HG03095 (cell line): Measurements from ENCODE around the gene MNT.
"Not testable (repeated sequence)": the region's sequence is repeated elsewhere in the genome, so short reads cannot be mapped to it uniquely, and the experiment has no call there.

ENCODE experiments used
- ATAC-seq: cut with Tn5 transposase; IDR thresholded peaks from one replicate; pipeline ENCODE4 v1.9.1; 2021; ENCODE audit warnings: moderate library complexity; ENCODE audit not compliant: unreplicated experiment

The MNT gene

DNA sequence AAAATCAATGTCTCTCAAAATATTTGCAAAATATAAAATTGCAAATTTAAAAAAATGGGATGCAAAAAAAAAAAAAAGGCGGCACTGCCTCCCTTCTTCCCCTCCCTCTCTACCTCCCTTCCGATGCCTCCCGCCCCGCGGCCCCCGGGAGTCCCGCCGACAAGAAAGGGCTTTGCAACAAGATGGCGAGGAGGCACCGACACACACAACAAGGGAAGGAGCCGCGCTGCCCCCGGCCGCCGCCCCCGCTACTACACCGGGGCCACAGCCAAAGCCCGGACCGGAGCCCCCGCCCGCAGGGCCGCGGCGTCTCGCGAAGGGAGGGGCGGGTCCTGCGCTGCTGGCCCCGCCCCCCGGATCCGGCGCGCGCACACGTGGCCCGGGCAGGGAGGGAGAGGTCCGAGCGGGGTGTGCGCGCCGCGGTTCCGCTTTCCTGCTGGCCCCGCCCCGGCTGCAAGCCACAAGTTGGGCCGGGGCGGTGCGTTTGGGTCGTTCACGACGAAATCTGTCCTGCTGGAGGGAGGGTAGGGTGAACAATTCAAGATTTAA is at the start of gene MNT:
Gene MNT, minus strand, starts transcription at position 184 of the 549 bp plus-strand sequence. CDS start 348 bp downstream, outside the sequence.
- peak; percentile 19 for ATAC-seq

DNA sequence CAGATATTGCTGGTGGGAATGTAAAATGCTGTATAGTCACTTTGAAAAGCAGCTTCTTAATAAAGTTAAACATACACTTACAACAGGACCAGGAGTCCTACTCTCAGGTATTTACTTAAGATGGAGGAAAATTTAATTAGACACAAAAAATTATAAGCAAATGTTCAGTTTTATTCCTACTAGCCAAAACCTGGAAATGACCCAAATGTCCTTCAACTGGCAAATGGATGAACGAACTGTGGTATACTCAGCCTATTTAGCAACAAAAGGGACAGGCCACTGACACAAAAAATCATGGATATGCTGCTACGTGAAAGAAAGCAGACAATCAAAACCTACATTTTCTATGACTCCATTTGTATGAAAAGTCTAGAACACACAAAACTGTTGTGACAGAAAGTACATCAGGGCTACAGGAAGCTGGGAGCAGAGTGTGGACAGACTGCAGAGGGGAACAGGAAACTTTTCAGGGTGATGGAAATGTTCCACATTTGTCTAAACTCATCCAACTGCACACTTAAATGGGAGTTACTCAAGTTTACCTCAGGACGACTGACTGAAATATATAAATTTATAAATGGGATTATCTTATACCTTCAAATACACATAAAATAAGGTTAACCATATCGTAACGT is 49.3 kb upstream of the MNT start:
- no peak for ATAC-seq

DNA sequence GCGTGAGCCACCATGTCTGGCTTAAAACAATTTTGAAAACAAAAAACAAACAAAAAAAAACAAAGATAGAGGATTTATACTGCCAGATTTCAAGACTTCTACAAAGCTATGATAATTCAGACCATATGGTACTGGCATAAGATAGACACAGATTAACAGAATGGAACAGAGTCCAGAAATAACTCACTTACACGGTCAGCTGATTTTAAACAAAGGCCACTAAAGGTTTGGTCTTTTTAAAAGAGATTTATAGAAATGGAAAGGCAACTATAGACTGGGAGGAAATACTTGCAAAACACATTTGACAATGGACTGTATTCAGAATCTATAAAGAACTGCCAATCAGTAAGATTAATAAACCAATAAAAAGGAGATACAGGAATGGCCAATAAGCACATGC is 48.6 kb upstream of the MNT start:
- ATAC-seq, result no peak

DNA sequence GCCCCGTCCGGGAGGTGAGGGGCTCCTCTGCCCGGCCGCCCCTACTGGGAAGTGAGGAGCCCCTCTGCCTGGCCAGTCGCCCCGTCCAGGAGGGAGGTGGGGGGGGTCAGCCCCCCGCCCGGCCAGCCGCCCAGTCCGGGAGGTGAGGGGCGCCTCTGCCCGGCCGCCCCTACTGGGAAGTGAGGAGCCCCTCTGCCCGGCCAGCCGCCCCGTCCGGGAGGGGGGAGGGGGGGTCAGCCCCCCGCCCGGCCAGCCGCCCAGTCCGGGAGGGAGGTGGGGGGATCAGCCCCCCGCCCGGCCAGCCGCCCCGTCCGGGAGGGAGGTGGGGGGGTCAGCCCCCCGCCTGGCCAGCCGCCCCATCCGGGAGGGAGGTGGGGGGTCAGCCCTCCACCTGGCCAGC is 46.6 kb upstream of the MNT start:
- ATAC-seq, result not testable (repeated sequence)

GRCh38 chr17:2445638-2446037 is 44.8 kb upstream of the MNT start:
- ATAC-seq, result no peak

DNA sequence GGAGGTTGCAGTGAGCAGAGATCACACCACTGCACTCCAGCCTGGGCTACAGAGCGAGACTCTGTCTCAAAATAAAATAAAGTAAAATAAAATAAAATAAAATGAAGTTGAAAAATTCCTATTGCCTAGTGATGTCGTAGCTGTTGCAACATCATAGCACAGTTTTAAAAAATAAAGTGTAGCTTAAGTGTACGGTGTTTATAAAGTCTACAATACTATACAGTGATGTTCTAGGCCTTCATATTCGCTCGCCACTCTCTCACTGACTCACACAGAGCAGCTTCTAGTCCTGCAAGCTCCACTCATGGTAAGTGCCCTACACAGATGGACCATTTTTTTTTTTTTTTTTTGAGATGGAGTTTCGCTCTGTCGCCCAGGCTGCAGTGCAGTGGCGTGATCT is 43.5 kb upstream of the MNT start:
- ATAC-seq, result no peak

DNA sequence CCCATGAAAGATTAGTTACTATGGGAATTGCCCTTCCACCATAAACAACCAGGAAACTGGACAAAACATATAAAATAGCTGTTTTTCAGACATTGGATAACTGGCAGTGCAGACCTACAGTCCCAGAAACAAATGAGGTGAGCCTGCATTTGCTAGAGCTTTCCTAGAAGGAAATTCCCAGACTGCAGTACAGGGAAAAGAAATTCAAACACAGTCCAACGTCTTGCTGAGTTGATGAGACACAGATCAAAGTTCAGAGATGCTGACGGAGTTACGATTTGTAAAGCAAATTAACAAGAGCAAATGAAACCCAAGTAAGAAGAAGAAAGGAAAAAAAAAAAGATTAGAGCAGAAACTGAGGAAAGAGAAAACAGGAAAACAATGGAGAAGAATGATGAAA is 41.3 kb upstream of the MNT start:
- no peak for ATAC-seq

- ATAC-seq, result no peak
These were observed 40.1 kb upstream of the MNT start for GRCh38 chr17:2440930-2441329.

GRCh38 chr17:2439997-2440396 is 39.1 kb upstream of the MNT start:
- ATAC-seq, result not testable (repeated sequence)

GRCh38 chr17:2438823-2439222 is 38.0 kb upstream of the MNT start:
- no peak for ATAC-seq

DNA sequence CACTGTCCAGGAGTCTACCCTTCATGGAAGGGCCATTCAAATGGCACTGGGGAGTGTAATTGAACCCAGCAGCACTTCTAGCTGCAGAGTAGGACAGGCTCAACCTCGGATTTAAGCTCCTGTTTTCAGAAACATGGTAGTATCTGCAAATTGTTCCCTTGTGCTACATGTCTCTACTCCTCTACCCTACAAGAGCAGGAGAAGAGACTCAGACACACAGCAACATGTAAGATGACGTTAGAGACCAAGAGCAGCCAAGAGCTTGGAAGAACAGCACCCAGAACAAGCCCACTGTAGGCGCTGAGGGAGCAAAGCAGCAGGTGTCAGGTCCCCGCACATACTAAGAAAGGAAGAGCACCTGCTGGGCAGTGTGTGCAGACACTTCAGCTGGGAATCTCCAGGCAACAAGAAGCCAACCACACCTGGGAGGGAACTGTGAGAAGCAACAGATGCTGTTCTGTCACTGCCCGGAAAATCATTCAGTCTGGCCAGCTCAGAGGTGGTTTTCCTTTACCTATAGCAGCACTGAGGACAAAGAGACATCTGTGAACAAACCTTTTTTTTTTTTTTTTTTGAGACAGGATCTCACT is 35.6 kb upstream of the MNT start:
- no peak for ATAC-seq

- ATAC-seq, result no peak
These were observed 35.0 kb upstream of the MNT start for GRCh38 chr17:2435862-2436261.

- ATAC-seq, result no peak
These were observed 34.4 kb upstream of the MNT start for GRCh38 chr17:2435181-2435741.

DNA sequence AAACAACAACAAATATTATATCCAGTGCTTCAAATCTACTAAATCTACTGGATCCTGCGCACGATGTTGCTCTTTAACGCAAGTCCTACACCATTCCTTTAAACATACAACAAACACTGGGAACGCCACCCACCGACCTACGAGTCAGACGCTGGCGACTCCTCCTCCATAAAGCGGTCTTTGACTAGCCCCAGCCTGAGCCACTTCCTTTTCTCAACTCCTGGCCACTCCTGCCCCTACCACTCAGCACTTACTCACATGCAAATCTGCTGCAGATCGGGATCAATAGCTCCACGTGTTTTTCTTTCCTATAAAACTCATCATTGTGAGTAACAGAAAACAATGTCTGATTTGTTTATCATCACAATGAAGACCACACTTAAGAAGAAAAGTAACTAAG is 32.8 kb upstream of the MNT start:
- no peak for ATAC-seq

DNA sequence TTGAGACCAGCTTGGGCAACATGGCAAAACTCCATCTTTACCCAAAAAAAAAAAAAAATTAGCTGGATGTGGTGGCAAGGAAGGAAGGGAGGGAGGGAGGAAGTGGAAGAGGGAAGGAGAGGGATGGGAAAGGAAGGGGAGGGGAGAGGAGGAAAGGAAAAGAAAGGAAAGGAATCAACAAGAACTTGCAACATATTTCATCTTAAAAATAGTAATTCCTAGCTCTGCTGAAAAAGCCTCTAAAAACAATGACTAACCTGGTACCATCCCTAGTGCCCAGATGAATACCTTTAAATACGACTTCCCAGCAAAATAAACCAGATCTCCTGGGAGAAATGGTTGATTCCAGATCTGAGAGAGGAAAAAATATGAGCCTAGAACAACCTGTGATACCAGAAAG is 27.1 kb upstream of the MNT start:
- no peak for ATAC-seq

- ATAC-seq, result no peak
These were observed 26.4 kb upstream of the MNT start for GRCh38 chr17:2427215-2427614.

DNA sequence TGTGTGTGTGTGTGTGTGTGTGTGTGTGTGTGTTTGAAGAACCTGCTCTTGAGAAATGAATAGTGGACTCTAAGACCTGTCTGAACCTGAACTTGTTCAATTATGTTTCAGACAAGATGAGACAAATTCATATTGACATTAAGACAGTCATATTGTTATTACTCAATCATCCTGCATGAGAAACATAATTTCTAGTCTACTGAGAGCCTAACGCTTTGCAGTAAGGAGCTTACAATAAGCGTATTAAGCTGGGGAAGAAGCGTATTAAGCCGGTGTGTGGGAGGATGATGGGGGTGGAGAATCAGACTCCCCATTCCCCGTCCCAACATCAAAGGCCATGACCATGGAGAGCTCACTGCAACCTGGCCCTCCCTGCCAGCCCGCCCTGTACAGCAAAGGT is 22.4 kb upstream of the MNT start:
- ATAC-seq, result no peak

DNA sequence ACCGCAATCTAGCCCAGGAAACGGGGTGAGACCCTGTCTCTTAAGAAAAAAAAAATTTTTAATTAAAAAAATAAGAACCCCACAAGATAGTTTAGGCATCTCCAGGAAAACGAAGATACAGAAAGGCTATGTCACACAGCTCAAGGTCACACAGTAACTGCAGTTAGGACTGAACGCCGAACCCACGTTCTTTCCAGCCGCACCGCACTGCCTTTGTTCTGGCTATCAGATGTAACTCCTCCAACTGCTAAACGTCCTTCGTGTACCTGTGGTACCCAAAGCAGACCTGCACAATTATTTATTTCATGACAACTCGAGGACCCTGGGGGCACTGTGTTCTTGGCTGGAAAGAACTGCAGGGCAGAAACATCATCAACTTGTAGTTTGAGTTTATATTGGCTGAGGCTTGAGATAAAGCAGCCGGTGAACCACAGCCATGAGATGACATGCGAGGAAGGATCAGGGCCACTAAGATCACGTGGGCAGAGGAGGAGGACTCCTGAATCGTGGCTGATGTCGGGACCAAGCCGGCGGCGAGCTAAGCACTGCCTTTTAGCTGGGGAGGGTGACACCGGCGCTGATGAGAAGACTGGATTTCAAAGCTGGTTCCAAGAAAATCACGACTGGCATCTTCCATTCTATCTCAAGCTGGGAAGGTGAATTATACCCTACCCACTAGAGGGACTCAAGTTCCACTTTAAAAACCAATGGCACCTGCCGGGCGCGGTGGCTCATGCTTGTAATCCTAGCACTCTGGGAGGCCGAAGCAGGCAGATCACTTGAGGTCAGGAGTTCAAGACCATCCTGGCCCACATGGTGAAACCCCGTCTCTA is 20.7 kb upstream of the MNT start:
- no peak for ATAC-seq

DNA sequence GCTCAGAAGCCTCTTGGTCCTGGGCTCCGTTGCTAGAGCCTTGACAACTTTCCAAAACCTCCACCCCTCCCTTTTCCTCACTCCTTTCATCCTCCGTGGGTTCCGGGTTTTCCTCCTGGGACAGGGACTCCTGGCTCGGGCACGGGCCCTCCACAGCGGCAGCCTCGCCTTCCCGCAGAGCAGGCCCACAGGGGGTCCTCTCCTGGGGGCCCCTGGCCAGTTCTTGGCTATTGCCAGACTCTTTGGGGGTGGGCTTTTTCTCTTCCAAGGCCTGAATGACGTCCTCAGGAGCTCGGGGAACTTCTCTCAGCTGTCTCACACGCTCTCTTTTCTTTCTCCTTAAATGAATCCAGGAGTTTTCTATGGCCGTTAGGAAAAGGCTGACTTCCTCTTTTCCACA is 19.3 kb upstream of the MNT start:
- no peak for ATAC-seq

DNA sequence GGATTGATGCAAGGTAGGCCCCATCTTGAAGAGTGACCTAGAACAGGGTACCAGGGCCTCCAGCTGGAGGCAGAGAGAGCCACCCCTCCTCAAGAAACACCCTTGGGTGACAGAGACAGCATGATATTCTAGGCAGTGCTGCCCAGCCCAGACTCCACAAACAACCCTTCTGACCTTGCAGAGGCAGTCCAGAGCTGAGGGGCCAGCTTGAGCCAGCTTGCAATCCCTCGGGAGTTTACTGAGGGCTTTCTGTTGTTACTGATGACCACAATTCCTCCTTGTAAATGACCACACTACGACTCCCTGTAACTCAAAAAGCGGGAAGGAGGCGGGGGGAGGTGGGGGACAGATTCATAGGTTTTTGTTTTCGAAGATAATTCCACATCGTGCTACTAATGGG is 18.6 kb upstream of the MNT start:
- no peak for ATAC-seq

- ATAC-seq, result no peak
These were observed 17.7 kb upstream of the MNT start for GRCh38 chr17:2418572-2418971.
